G401 (cell line): Measurements from ENCODE around the gene SNTB2. TPM values are rescaled to one million over a fixed set of nuclear protein-coding genes. Genes with fewer than 3 reads are reported as not detected.

Source experiments
- DNase-seq: peaks from one replicate; pipeline ENCODE4 v3.0.0-alpha.2; 2015; ENCODE audit warnings: low spot score
- in situ Hi-C: cut with HindIII; loops from 2 replicates; pipeline ENCODE4 v1.10.0; 2016; ENCODE audit warnings: low sequenced_read_pairs, mixed read lengths
- total RNA-seq: library from RNA; depleted of rRNA; stranded (reverse); fragments of >200 nt; shearing (Covaris generic); gene quantifications from 2 replicates; pipeline ENCODE4 v1.2.3, GENCODE V29; 2014

SNTB2 gene
- total RNA-seq, 1 experiment from 2014 or later: 36.0 TPM

- in situ Hi-C loops: no loop called here
- DNase-seq: no peak
Measured at GRCh38 chr16:69326172-69326873, 139.4 kb downstream of the SNTB2 start.

- no peak for DNase-seq
- in situ Hi-C loops: no loop called here
Measured at GRCh38 chr16:69327585-69328310, 140.8 kb downstream of the SNTB2 start.

DNA sequence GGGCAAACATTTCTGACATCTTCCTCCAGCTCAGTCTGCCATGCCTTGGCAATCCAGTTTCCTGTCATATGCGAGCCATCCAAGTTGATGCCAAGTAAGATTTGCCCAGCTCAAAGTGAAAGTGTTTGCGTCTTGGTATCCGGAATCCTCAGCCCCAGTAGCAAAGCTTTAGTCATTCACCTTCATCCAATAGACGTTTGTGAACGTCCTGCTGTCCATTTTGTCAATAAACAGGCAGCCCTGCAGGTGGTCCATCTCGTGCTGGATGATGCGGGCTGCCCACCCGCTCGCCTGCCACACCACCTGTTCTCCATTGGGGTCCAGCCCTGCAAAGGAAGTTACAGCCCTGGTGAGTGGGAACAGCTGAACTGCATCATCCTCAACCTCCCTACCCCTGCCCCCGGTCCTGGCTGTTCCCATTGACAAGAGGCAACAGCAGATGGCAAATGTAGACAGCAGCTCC is 141.9 kb downstream of the SNTB2 start:
- in situ Hi-C loops: no loop called here
- no peak for DNase-seq

- no peak for DNase-seq
- in situ Hi-C loops: no loop called here
Measured at GRCh38 chr16:69329369-69330285, 142.7 kb downstream of the SNTB2 start.

DNA sequence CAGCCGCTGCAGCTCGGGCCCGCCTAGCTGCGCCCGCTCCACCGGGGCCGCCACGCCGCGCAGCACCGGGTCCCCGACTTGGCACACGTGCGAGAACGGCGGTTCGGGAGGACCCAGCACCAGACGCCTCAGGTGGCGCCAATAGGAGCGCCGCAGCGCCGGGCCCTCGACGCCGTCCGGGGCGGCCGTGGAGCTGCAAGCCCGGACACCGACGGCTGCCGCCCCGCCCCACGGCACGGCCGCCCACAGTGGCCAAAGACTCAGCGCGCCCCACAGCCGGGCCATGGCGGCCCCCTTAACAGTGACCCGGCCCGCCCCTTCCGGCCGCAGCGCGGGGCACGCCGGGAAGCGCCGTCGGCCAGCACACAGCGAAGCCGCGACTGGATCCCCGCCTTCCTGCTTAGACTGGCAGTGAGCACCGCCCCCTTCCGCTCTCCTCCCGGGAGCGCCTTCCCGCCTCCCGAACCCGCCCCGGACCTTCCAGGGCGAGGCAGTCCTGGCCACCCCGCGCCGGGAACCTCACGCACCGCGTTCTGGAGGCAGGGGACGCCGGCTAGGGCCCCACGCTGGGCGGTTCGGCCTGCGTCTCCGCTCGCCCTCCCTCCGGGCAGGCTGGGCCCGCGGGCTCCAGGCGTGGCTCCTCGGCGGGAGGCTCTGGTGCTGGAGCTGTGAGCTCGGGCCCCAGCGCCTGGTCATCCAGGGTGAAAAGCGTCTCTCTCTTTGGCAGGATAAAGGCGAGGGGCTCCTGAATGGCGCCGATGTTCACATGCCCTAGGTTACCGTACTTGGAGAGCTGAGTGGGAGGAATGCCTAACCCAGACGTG is 143.5 kb downstream of the SNTB2 start, which contains the start of gene PDF:
Gene PDF (minus strand): TSS at position 303 of the 824 bp plus-strand sequence. CDS start 18 bp downstream, at position 285.
- DNase-seq: peak; percentile 93
- in situ Hi-C loops: no loop called here

GRCh38 chr16:69334696-69335095 is 147.7 kb downstream of the SNTB2 start:
- DNase-seq: no peak
- in situ Hi-C loops: no loop called here

DNA sequence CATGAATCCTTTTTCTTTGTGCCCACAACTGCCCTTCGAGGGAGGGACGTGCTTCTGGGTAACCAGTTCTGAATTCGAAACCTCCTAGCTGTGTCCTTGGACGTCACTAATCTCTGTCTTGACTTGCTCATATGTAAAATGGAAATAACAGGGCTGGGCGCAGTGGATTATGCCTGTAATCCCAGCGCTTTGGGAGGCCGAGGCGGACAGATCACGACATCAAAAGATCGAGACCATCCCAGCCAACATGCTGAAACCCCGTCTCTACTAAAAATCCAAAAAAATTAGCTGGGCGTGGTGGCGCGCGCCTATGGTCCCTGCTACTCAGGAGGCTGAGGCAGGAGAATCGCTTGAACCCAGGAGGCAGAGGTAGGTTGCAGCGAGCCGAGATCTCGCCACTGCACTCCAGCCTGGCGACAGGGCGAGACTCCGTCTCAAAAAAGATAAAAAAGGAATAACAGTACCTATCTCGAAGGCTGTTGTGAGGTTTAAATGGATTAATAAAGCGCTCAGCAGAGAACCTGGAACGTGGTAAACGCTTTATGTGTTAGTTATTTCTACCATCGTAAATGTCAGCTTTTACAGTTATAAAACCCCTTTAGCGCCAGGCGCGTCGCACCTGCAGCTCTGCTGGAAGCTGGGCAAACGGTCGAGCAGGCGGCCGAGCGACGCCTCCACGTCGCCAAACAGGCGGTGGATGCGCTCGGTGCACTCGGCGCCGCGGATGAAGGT is 151.8 kb downstream of the SNTB2 start:
- in situ Hi-C loops: no loop called here
- no peak for DNase-seq

- peak; percentile 99 for DNase-seq
- in situ Hi-C loops: no loop called here
Measured at GRCh38 chr16:69339289-69340094, 152.5 kb downstream of the SNTB2 start, which contains the start of the genes COG8 and NIP7. TSS of gene COG8 (minus strand) at chr16:69339564. CDS start at chr16:69339552, 12 bp downstream. TSS of gene NIP7 (plus strand) at chr16:69339772. CDS start at chr16:69339830, 58 bp downstream.

GRCh38 chr16:69340095-69340644 is 153.2 kb downstream of the SNTB2 start:
- in situ Hi-C loops: no loop called here
- DNase-seq: no peak

GRCh38 chr16:69344171-69344570 is 157.2 kb downstream of the SNTB2 start:
- in situ Hi-C loops: no loop called here
- DNase-seq: no peak

DNA sequence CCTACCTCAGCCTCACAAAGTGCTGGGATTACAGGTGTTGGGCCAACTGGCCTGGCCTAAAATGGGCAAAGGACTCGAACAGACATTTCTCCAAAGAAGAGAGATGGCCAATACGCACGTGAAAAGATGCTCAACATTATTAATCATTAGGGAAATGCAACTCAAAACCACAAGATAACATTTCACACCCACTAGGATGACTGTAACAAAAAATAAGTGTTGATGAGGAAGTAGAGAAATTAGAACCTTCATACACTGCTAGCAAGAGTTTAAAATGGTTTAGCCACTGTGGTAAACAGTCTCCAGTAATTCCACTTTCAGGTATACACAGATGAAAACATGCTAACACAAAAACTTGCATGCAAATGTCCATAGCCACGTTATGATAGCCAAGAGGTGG is 159.0 kb downstream of the SNTB2 start:
- in situ Hi-C loops: no loop called here
- DNase-seq: no peak

DNA sequence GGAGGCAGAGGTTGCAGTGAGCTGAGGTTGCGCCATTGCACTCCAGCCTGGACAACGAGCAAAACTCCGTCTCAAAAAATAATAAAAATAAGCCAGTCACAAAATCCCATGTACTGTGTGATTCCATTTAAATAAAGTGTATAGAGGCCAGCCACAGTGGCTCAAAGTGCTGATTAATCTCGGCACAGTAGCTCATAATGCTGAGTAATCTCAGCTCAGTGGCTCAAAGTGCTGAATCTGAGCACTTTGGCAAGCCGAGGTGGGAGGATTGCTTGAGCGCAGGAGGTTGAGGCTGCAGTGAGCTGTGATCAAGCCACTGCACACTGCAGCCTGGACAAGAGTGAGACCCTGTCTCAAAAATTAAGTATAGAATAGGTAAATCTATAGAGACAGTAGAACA is 159.7 kb downstream of the SNTB2 start:
- no peak for DNase-seq
- in situ Hi-C loops: no loop called here

GRCh38 chr16:69348222-69348621 is 161.3 kb downstream of the SNTB2 start:
- no peak for DNase-seq
- in situ Hi-C loops: no loop called here

DNA sequence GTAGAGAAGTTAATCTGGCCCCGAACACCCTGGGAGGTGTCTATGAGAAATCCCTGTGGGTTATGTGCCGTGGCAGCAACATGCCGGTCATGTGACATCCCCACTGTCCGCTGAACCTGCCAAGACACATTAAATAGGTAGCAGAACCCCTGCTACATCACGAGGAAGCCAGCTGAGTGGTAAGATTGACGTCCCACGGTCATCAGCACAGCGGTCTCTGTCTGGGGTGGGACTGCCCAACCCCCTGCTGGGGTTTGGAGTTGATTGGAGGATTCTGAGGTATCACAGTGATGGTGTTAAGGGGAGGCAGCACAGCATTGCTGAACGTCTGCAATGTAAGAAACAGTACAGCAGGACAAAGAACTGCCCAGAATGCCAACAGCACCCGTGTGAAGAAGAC is 162.6 kb downstream of the SNTB2 start:
- DNase-seq: no peak
- in situ Hi-C loops: no loop called here

- DNase-seq: no peak
- in situ Hi-C loops: no loop called here
Measured at GRCh38 chr16:69350536-69351133, 163.7 kb downstream of the SNTB2 start.

GRCh38 chr16:69351309-69352027 is 164.5 kb downstream of the SNTB2 start, which contains the start of gene TMED6:
TSS of gene TMED6 (minus strand) at chr16:69351786. CDS start at chr16:69351753, 33 bp downstream.
- peak; percentile 63 for DNase-seq
- in situ Hi-C loops: no loop called here
